GM21447 (cell line): ENCODE measurements around the gene UPP1.

ENCODE experiments used
- ATAC-seq: cut with Tn5 transposase; IDR thresholded peaks from one replicate; pipeline ENCODE4 v1.9.1; 2021; ENCODE audit not compliant: unreplicated experiment

UPP1 gene

GRCh38 chr7:48085433-48085791 lies 3.7 kb upstream of the UPP1 start:
- ATAC-seq = no peak

GRCh38 chr7:48085942-48086341 lies 3.1 kb upstream of the UPP1 start:
- ATAC-seq = no peak

- ATAC-seq = peak; percentile 22
Measured at GRCh38 chr7:48087349-48087748, 1.7 kb upstream of the UPP1 start.

GRCh38 chr7:48088559-48089045 lies 463 bp upstream of the UPP1 start:
- peak; percentile 56 for ATAC-seq

- no peak for ATAC-seq
Measured at GRCh38 chr7:48090095-48090805, 1.2 kb downstream of the UPP1 start.

- no peak for ATAC-seq
Measured at GRCh38 chr7:48091506-48092433, 2.7 kb downstream of the UPP1 start.

GRCh38 chr7:48094861-48095293 lies 5.8 kb downstream of the UPP1 start:
- ATAC-seq = no peak

- no peak for ATAC-seq
Measured at GRCh38 chr7:48096273-48096672, 7.2 kb downstream of the UPP1 start.

GRCh38 chr7:48097521-48098231 lies 8.6 kb downstream of the UPP1 start:
- ATAC-seq = no peak

GRCh38 chr7:48098846-48099245 lies 9.8 kb downstream of the UPP1 start:
- ATAC-seq = no peak

GRCh38 chr7:48099781-48100180 lies 10.7 kb downstream of the UPP1 start:
- ATAC-seq = no peak

GRCh38 chr7:48101352-48101751 lies 12.3 kb downstream of the UPP1 start:
- ATAC-seq = no peak

GRCh38 chr7:48101968-48102367 lies 12.9 kb downstream of the UPP1 start:
- no peak for ATAC-seq

- ATAC-seq = no peak
Measured at GRCh38 chr7:48102530-48102929, 13.5 kb downstream of the UPP1 start.

GRCh38 chr7:48105045-48105444 lies 16.0 kb downstream of the UPP1 start:
- no peak for ATAC-seq

GRCh38 chr7:48106906-48107659 lies 18.0 kb downstream of the UPP1 start:
- ATAC-seq = no peak

- no peak for ATAC-seq
Measured at GRCh38 chr7:48107926-48108472, 18.9 kb downstream of the UPP1 start.

GRCh38 chr7:48108959-48109847 lies 20.1 kb downstream of the UPP1 start:
- no peak for ATAC-seq
